Vagina (tissue), 2 donors: ENCODE measurements around the gene CHKB. TPM values are rescaled to one million over a fixed set of nuclear protein-coding genes. Genes with fewer than 3 reads are reported as not detected.

Source experiments
- DNase-seq, 2 donors: peaks; one replicate each; pipeline ENCODE4 v3.0.0-alpha.2; 2017; ENCODE audit errors: extremely low spot score in 2 of 2
- H3K27ac ChIP-seq: fragments of 200-600 bp; sonication (generic); one replicate; pipeline ENCODE4 v1.5.1; 2019
- H3K27me3 ChIP-seq: fragments of 200-600 bp; sonication (generic); one replicate; pipeline ENCODE4 v1.5.1; 2019
- H3K36me3 ChIP-seq, 2 donors: fragments of 200-600 bp; sonication (generic); one replicate each; pipeline ENCODE4 v1.5.1; 2017 to 2019
- H3K4me1 ChIP-seq: fragments of 200-600 bp; sonication (generic); one replicate; pipeline ENCODE4 v1.5.1; 2019
- H3K4me3 ChIP-seq, 2 donors: fragments of 200-600 bp; sonication (generic); 1 replicate in 1 of 2; 2 replicates in 1 of 2; pipeline ENCODE4 v1.5.1; 2016 to 2019
- H3K9me3 ChIP-seq: fragments of 200-600 bp; sonication (generic); one replicate; pipeline ENCODE4 v1.5.1; 2019
- POLR2A ChIP-seq, 2 donors: fragments of 450-650 bp; IDR thresholded peaks; one replicate each; pipeline ENCODE4 v1.6.1; 2017; ENCODE audit warnings: antibody characterized with exemption in 2 of 2, mild to moderate bottlenecking in 2 of 2, moderate library complexity in 2 of 2
- POLR2AphosphoS5 ChIP-seq, 2 donors: sonication (generic); formaldehyde crosslinking; IDR thresholded peaks; one replicate each; pipeline ENCODE4 v1.9.0; 2017; ENCODE audit warnings: antibody characterized with exemption in 2 of 2, mild to moderate bottlenecking in 2 of 2, low read depth in 1 of 2; ENCODE audit not compliant: insufficient read depth in 1 of 2
- intact Hi-C: fragments of 100-400 bp; cut with DNase I; formaldehyde crosslinking; loops from one replicate; pipeline ENCODE4 v1.15.1; 2023
- total RNA-seq: library from RNA; depleted of rRNA; stranded (reverse); fragments of >200 nt; gene quantifications from one replicate; pipeline ENCODE4 v1.2.3, GENCODE V29; 2016
- TF ChIP-seq, protein P1 (sequence below), 3 experiments: fragments of 450-650 bp in 2 of 3; fragments of 200-600 bp in 1 of 3; sonication (generic) in 1 of 3; IDR thresholded peaks; one replicate each; pipeline ENCODE4 v1.5.1; 2017 to 2019; ENCODE audit warnings: antibody characterized with exemption in 3 of 3, mild to moderate bottlenecking in 2 of 3, moderate library complexity in 2 of 3

Gene CHKB
- total RNA-seq, 1 donor from 2014 or later: 51.6 TPM

GRCh38 chr22:50581031-50581949, 1.4 kb downstream of the CHKB start:
- peak overlapping the region; percentile 97 for H3K27ac ChIP-seq
- no peak for DNase-seq
- H3K4me1 ChIP-seq: peaks cover 28% of the 10 kb centered on the region
- no peaks in the 10 kb centered on the region for H3K9me3 ChIP-seq
- intact Hi-C loops: loop anchor here (5.0 kb wide), 2 partner anchors 39 to 54 kb away; partner anchors contain the start of gene SCO2
- TF ChIP-seq POLR2AphosphoS5 (IDR thresholded peaks at IDR 0.05; ENCODE audit: insufficient read depth in 1 of 2, low read depth in 1 of 2): no peak
- TF ChIP-seq, protein P1, sequence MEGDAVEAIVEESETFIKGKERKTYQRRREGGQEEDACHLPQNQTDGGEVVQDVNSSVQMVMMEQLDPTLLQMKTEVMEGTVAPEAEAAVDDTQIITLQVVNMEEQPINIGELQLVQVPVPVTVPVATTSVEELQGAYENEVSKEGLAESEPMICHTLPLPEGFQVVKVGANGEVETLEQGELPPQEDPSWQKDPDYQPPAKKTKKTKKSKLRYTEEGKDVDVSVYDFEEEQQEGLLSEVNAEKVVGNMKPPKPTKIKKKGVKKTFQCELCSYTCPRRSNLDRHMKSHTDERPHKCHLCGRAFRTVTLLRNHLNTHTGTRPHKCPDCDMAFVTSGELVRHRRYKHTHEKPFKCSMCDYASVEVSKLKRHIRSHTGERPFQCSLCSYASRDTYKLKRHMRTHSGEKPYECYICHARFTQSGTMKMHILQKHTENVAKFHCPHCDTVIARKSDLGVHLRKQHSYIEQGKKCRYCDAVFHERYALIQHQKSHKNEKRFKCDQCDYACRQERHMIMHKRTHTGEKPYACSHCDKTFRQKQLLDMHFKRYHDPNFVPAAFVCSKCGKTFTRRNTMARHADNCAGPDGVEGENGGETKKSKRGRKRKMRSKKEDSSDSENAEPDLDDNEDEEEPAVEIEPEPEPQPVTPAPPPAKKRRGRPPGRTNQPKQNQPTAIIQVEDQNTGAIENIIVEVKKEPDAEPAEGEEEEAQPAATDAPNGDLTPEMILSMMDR (IDR thresholded peaks at IDR 0.05): no peak
- no peak for TF ChIP-seq POLR2A (IDR thresholded peaks at IDR 0.05)
- no peaks in the 10 kb centered on the region for H3K27me3 ChIP-seq
- no peaks in the 10 kb centered on the region for H3K36me3 ChIP-seq
- H3K4me3 ChIP-seq: peak overlapping the region; percentile 77 to 81

- Histone ChIP-seq H3K4me1 (peaks cover 28% of the 10 kb centered on the region), H3K36me3 (no peaks in the 10 kb centered on the region), H3K9me3 (no peaks in the 10 kb centered on the region), H3K4me3 (no peak overlapping the region), H3K27ac (no peak overlapping the region), H3K27me3 (no peaks in the 10 kb centered on the region)
- TF ChIP-seq, protein P1 (IDR thresholded peaks at IDR 0.05): no peak
- TF ChIP-seq POLR2AphosphoS5 (IDR thresholded peaks at IDR 0.05; ENCODE audit: insufficient read depth in 1 of 2, low read depth in 1 of 2) (no peak), POLR2A (IDR thresholded peaks at IDR 0.05) (no peak)
- no peak for DNase-seq
- intact Hi-C loops: loop anchor here (5.0 kb wide), 2 partner anchors 37 to 52 kb away; partner anchors contain the start of gene SCO2
Measured at GRCh38 chr22:50579752-50580151, 2.9 kb downstream of the CHKB start.

DNA sequence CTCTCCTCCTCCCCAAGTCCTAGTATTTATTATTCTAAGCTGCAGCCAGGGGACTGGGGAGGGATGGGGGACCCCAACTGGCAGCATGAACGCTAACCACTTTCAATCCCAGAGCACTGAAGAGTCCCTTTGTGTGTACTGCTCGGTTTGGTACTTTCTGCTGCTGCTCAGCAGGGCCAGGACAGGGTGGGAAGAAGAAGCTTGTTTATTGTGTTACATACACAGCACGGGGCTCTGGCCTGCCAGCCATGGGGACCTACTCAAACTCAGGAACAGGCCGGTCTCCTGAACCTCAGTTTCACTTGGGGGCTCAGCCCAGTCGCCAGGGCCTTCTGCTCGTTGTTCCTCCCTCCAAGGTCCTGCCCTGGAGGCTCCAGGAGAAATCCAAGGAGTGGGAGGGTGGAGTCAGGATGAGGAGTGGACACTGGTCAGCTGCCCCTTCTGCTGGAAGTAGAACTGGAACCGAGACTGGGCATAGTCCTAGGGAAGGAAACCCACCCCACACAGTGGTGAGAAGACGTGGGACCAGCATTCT, 3.8 kb downstream of the CHKB start:
- DNase-seq: no peak
- H3K4me3 ChIP-seq: no peak overlapping the region
- no peaks in the 10 kb centered on the region for H3K9me3 ChIP-seq
- peaks cover 26% of the 10 kb centered on the region for H3K4me1 ChIP-seq
- H3K36me3 ChIP-seq: no peaks in the 10 kb centered on the region
- TF ChIP-seq, protein P1 (IDR thresholded peaks at IDR 0.05): no peak
- no peak for TF ChIP-seq POLR2AphosphoS5 (IDR thresholded peaks at IDR 0.05; ENCODE audit: insufficient read depth in 1 of 2, low read depth in 1 of 2)
- no peak for TF ChIP-seq POLR2A (IDR thresholded peaks at IDR 0.05)
- intact Hi-C loops: no loop called here
- no peak overlapping the region for H3K27ac ChIP-seq
- no peaks in the 10 kb centered on the region for H3K27me3 ChIP-seq

DNA sequence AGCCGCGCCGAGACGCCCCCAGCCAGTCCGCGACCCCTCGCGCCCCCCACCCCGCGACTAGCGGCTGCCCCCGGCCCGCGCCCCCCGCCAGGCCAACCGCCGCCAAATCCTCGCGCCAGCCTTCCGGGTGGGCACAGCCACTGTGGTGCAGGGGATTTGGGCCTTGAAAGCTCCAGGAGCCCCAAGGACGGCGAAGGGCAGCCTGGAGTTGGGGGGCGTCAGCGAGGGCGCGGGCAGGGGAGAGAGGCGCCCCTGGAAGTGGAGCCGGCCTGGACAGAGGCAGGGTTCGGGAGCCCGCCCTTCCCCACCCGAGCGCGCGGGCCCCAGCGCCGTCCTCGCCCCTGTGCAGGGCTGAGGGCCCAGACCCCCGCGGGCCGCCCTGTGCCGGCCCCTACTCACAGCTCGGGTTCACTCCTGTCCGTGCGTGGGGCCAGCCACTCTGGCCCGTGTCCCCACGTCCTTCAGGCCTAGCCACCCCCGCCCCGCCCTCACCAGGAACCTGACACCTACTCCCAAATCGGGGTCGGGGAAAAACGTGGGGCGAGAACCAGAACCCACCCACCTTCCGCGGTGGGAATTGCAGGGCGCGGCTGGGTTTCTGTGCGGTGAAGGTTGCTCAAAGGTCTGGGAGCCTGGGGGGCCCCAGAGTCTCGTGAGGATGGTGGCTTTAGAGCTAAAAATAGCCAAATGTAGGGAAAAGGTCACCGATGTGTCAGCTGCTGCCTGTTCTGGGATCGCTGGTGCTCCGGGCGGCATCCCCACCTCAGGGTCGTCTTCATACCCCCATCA, 4.5 kb downstream of the CHKB start, which contains the start of gene CPT1B:
CPT1B (minus strand) TSS at position 441 of the 789 bp plus-strand sequence. CDS start 512 bp downstream, outside the sequence.
- Histone ChIP-seq H3K27ac (no peak within 1 kb of the TSS), H3K4me3 (no peak within 1 kb of the TSS)
- TF ChIP-seq POLR2AphosphoS5 (IDR thresholded peaks at IDR 0.05; ENCODE audit: insufficient read depth in 1 of 2, low read depth in 1 of 2): no peak
- no peak for TF ChIP-seq POLR2A (IDR thresholded peaks at IDR 0.05)
- TF ChIP-seq, protein P1 (IDR thresholded peaks at IDR 0.05): no peak

More for the DNA sequence above, 4.5 kb downstream of the CHKB start, which contains the start of gene CPT1B:
- H3K27me3 ChIP-seq: no peaks in the 10 kb centered on the region
- intact Hi-C loops: no loop called here
- no peak for DNase-seq
- H3K9me3 ChIP-seq: no peaks in the 10 kb centered on the region
- peaks cover 19% of the 10 kb centered on the region for H3K4me1 ChIP-seq
- H3K36me3 ChIP-seq: no peaks in the 10 kb centered on the region
